Activated CD4-positive, alpha-beta T cell treated with anti-CD3 and anti-CD28 coated beads, Interleukin-2, amount 10 ng/mL, durations not matched to agents 7 days and 5 days (primary cell): ENCODE measurements around the gene ANXA4. TPM values are rescaled to one million over a fixed set of nuclear protein-coding genes. Genes with fewer than 3 reads are reported as not detected.
"Not testable (repeated sequence)": the region's sequence is repeated elsewhere in the genome, so short reads cannot be mapped to it uniquely, and the experiment has no call there.

ENCODE experiments used
- CTCF ChIA-PET: fragments of 350-600 bp; sonication (Branson Sonifier 250); formaldehyde crosslinking; loops from one replicate; lab custom pipeline; 2021; ENCODE audit warnings: antibody characterized with exemption; lab: Charles Lee
- POLR2A ChIA-PET: fragments of 350-600 bp; sonication (Branson Sonifier 250); formaldehyde crosslinking; loops from one replicate; lab custom pipeline; 2021; ENCODE audit warnings: antibody characterized with exemption; lab: Charles Lee
- DNase-seq: peaks from one replicate; pipeline ENCODE4 v3.0.0-alpha.2; 2020
- H3K27ac Mint-ChIP-seq: one replicate; pipeline ENCODE4 v1.8.0; 2021; ENCODE audit warnings: mild to moderate bottlenecking, moderate library complexity, mixed read lengths
- H3K27me3 Mint-ChIP-seq: one replicate; pipeline ENCODE4 v1.8.0; 2021; ENCODE audit warnings: mixed read lengths
- H3K36me3 Mint-ChIP-seq: one replicate; pipeline ENCODE4 v1.8.0; 2021; ENCODE audit warnings: low read depth, mixed read lengths
- H3K4me1 Mint-ChIP-seq: one replicate; pipeline ENCODE4 v1.8.0; 2021; ENCODE audit warnings: mixed read lengths
- H3K4me3 Mint-ChIP-seq: one replicate; pipeline ENCODE4 v1.8.0; 2021; ENCODE audit warnings: mild to moderate bottlenecking, moderate library complexity, mixed read lengths
- H3K9me3 Mint-ChIP-seq: one replicate; pipeline ENCODE4 v1.8.0; 2021; ENCODE audit warnings: mixed read lengths
- total RNA-seq, 2 experiments: library from RNA; stranded (reverse); gene quantifications; one replicate each; pipeline ENCODE4 v1.2.3, GENCODE V29; 2021

Gene ANXA4
- total RNA-seq, 2 experiments from 2014 or later, result 70.6 to 75.9 TPM

DNA sequence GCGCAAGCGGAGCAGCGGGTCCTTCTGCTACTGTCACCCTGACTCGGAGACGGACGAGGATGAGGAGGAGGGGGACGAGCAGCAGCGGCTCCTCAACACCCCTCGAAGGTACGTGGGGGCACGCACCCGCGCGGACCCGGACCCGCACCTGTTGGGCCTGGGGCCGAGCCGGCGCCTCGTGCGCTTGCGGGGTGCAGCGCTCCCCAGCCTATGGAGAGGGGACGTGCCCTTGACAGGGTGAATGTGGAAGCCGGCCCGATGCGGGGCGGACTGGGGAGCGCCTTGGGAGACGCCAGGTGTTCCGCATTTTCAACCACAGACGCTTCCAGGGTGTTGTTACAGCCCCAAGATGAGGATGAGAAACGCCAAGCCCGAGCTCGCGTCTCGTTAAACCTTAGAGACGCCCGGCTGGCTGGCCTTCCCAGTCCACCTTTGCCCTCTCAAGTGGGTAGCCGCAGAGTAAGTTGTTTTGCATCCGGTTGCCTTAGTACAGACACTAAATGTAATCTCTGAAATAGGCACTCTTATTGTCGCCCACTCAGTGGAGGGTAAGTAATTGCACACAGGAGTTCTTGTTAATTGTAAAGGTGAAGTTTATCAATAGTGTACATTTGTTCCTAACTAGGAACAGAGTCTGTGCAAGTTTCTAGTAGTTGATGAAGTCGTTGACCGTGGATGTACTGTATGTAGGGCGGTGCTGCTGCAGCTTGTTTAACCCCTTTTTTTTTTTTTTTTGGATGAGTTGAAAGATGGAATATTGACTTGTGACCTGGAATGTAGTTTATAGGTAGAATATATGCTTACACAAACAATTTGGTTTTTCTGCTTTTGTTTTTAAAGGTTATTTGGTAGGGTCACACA, 88.3 kb downstream of the ANXA4 start:
- peak overlapping the region; percentile 90 for H3K4me3 Mint-ChIP-seq
- peaks cover 65% of the 10 kb centered on the region for H3K4me1 Mint-ChIP-seq
- DNase-seq, result peak; percentile 64
- no peaks in the 10 kb centered on the region for H3K27me3 Mint-ChIP-seq
- H3K27ac Mint-ChIP-seq, result peak overlapping the region; percentile 97
- H3K36me3 Mint-ChIP-seq, result peaks cover 33% of the 10 kb centered on the region
- H3K9me3 Mint-ChIP-seq, result no peaks in the 10 kb centered on the region
- POLR2A ChIA-PET, result no interaction called here
- CTCF ChIA-PET, result interaction anchor here (0.9 to 1.1 kb wide), 2 partner anchors 14 to 106 kb away, joined by 3 read pairs; no protein-coding TSS in a partner anchor

DNA sequence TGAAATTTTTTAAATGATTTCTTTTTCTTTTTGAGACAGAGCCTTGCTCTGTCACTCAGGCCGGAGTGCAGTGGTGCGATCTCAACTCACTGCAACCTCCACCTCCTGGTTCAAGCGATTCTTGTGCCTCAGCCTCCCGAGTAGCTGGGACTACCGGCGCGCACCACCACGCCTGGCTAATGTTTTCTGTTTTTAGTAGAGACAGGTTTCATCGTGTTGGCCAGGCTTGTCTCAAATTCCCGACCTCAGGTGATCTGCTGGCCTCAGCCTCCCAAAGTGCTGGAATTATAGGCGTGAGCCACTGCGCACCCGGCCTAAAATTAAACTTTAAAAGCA, 88.9 kb downstream of the ANXA4 start:
- H3K36me3 Mint-ChIP-seq, result peaks cover 34% of the 10 kb centered on the region
- H3K9me3 Mint-ChIP-seq, H3K27me3 Mint-ChIP-seq, POLR2A ChIA-PET, DNase-seq: not testable (repeated sequence)
- H3K4me3 Mint-ChIP-seq, result peak overlapping the region; percentile 90
- peaks cover 71% of the 10 kb centered on the region for H3K4me1 Mint-ChIP-seq
- H3K27ac Mint-ChIP-seq, result peak overlapping the region; percentile 90
- CTCF ChIA-PET, result interaction anchor here (1.1 kb wide), 1 partner anchor 14 kb away, joined by 3 read pairs; no protein-coding TSS in a partner anchor

DNA sequence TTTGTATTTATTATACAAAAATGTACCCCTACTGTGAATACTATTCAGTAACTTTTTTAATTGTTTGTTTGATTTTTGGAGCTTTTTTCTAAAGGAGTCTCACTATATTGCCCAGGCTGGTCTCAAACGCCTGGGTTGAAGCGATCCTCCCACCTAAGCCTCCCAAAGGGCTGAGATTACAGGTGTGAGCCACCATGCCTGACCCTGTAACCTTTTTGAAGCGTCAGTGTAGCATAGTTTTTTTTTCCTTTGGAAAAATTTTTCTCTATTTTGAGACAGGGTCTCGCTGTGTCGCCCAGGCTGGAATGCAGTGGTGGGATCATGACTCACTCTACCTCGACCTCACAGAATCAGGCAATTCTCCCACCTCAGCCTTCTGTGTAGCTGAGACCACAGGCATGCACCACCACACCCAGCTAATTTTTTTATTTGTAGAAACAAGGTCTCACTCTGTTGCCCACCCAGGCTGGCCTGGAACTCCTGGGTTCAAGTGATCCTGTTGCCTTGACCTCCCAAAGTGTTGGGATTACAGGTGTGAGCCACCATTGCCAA, 89.5 kb downstream of the ANXA4 start:
- POLR2A ChIA-PET, result no interaction called here
- H3K36me3 Mint-ChIP-seq, result peaks cover 38% of the 10 kb centered on the region
- peak overlapping the region; percentile 90 for H3K4me3 Mint-ChIP-seq
- H3K27me3 Mint-ChIP-seq, result no peaks in the 10 kb centered on the region
- H3K4me1 Mint-ChIP-seq, result peaks cover 77% of the 10 kb centered on the region
- CTCF ChIA-PET, result interaction anchor here (1.1 to 1.2 kb wide), 2 partner anchors 15 to 29 kb away, joined by 3 read pairs; no protein-coding TSS in a partner anchor
- no peak for DNase-seq
- H3K9me3 Mint-ChIP-seq, result no peaks in the 10 kb centered on the region
- H3K27ac Mint-ChIP-seq, result no peak overlapping the region

DNA sequence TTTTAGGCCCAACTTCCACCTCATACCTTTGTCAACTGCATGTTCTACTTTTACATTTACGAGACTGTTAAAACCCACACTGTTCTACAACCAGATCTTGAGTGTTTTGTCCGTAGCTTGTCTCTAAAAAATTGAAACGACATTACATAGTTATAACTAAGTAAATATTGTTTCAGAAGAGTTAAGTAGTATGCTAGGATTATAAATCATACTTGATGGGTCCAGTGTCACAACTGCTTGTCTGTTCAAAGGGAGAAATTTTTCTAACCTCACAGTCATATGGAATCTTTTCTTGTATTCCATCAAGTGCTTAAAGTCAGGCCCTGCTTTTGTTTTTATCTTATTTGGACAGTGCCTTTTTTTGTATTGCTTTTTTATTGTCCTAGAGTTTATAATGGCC, 91.8 kb downstream of the ANXA4 start:
- POLR2A ChIA-PET, result no interaction called here
- DNase-seq, result no peak
- H3K27ac Mint-ChIP-seq, result no peak overlapping the region
- no peaks in the 10 kb centered on the region for H3K27me3 Mint-ChIP-seq
- no peaks in the 10 kb centered on the region for H3K9me3 Mint-ChIP-seq
- peaks cover 43% of the 10 kb centered on the region for H3K36me3 Mint-ChIP-seq
- CTCF ChIA-PET, result interaction anchor here (0.8 to 1.8 kb wide), 2 partner anchors 21 to 109 kb away, joined by 3 to 5 read pairs; no protein-coding TSS in a partner anchor
- no peak overlapping the region for H3K4me3 Mint-ChIP-seq
- H3K4me1 Mint-ChIP-seq, result peaks cover 61% of the 10 kb centered on the region

DNA sequence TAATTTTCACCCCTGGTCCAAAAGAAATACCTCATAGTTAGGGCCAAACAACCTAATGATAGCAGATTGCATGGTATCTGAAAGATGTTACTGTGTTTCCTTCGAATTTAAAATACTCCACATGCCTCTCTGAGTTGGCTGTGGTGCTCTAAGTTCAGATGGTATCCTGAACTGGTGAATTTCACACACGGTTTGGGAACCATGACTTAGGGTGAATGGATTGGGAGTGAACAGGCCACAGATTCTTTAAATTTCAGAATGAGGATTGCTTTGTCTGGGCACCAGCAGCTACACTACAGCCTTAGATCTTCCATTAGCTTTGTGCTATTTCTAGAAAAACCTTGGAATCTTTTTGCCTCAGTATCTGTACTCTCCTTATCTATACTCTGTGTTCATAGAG, 93.7 kb downstream of the ANXA4 start:
- Mint-ChIP-seq H3K36me3 (peaks cover 50% of the 10 kb centered on the region), H3K4me1 (peaks cover 57% of the 10 kb centered on the region), H3K27ac (no peak overlapping the region), H3K9me3 (no peaks in the 10 kb centered on the region), H3K27me3 (no peaks in the 10 kb centered on the region), H3K4me3 (no peak overlapping the region)
- POLR2A ChIA-PET, result no interaction called here
- DNase-seq, result no peak
- CTCF ChIA-PET, result no interaction called here

DNA sequence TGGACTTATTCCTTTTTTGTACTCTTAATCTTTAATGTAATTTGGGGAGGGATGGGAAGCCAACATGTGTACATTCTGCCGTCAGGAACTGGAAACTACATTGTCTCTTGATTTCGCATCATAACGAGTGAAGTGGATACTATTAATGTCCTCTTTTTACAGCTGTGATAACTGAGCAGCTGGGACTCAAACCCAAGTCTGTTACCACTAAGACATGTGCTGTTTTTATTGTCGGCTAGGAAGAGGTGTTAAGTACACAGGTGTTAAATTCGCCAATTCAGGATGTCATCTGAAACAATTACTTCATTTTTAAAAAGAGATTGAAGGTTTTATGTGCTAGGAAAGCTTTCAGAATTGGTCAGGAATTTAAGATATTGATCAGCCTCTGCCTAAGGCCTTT, 94.4 kb downstream of the ANXA4 start:
- Mint-ChIP-seq H3K9me3 (no peaks in the 10 kb centered on the region), H3K27me3 (no peaks in the 10 kb centered on the region), H3K36me3 (peaks cover 49% of the 10 kb centered on the region), H3K4me1 (peaks cover 51% of the 10 kb centered on the region), H3K27ac (no peak overlapping the region), H3K4me3 (no peak overlapping the region)
- ChIA-PET POLR2A (no interaction called here), CTCF (no interaction called here)
- no peak for DNase-seq

DNA sequence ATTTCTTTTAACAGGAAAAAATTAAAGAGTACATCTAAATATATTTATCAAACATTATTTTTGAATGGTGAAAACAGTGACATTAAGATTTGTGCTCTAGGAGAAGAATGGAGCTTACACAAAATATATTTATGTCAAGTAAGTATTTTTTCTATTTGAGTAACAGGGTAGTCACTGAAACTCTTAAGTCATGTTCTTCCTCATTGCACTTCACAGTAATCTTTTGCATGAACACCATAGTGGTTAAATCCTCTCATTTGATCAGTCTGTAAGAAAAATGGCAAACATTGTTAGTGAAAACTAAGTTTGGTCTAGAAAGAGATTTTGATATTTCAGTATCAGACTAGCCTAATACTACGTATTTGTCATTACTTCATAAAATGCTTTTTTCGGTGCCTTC, 95.6 kb downstream of the ANXA4 start:
- CTCF ChIA-PET, result no interaction called here
- DNase-seq, result no peak
- no peak overlapping the region for H3K27ac Mint-ChIP-seq

DNA sequence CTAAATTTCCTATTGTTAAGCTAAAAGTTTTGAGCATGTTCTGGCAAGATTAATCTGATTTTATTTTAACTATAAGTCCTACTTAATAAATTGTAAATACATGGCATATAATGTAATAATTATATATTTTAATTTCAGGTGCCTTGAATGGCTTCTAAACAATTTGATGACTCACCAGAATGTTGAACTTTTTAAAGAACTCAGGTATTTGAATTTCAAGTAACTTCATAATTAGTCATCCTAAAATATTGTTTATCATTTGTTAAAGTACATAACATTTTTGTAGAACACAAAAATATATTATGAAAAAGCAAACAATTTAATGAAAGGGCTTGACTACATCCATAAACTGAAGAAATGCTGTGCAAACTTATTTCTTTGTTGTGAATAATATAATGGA, 102.1 kb downstream of the ANXA4 start:
- CTCF ChIA-PET, result no interaction called here
- H3K9me3 Mint-ChIP-seq, result no peaks in the 10 kb centered on the region
- POLR2A ChIA-PET, result no interaction called here

More for the DNA sequence above, 95.6 kb downstream of the ANXA4 start:
- POLR2A ChIA-PET, result interaction anchor here (0.7 kb wide), 1 partner anchor 154 kb away, joined by 3 read pairs; no protein-coding TSS in a partner anchor
- Mint-ChIP-seq H3K4me3 (no peak overlapping the region), H3K9me3 (no peaks in the 10 kb centered on the region), H3K27me3 (no peaks in the 10 kb centered on the region), H3K4me1 (peaks cover 40% of the 10 kb centered on the region), H3K36me3 (peaks cover 48% of the 10 kb centered on the region)

DNA sequence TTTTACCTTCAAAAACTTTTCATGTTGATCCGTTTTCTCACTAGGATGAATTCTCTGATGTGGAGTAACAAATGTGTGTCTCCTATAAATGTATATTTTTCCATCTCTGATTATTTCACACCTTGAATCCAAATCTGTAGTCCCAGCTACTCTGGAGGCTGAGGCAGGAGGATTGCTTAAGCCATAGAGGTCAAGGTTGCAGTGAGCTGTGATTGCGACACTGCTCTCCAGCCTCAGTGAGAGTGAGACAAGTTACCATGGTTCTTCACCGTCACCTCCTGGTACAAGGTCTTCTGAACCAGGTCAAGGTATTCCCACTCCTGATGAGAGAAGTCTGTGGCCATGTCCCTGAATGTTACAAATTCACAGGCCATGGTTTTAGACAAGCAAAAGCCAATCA, 102.6 kb downstream of the ANXA4 start:
- no peak for DNase-seq
- POLR2A ChIA-PET, result no interaction called here
- Mint-ChIP-seq H3K4me1 (no peaks in the 10 kb centered on the region), H3K4me3 (no peak overlapping the region), H3K27ac (no peak overlapping the region), H3K9me3 (no peaks in the 10 kb centered on the region), H3K36me3 (peaks cover 39% of the 10 kb centered on the region), H3K27me3 (no peaks in the 10 kb centered on the region)
- CTCF ChIA-PET, result no interaction called here

More for the DNA sequence above, 102.1 kb downstream of the ANXA4 start:
- no peaks in the 10 kb centered on the region for H3K4me1 Mint-ChIP-seq
- H3K36me3 Mint-ChIP-seq, result peaks cover 44% of the 10 kb centered on the region
- H3K4me3 Mint-ChIP-seq, result no peak overlapping the region
- no peaks in the 10 kb centered on the region for H3K27me3 Mint-ChIP-seq
- no peak for DNase-seq
- no peak overlapping the region for H3K27ac Mint-ChIP-seq

DNA sequence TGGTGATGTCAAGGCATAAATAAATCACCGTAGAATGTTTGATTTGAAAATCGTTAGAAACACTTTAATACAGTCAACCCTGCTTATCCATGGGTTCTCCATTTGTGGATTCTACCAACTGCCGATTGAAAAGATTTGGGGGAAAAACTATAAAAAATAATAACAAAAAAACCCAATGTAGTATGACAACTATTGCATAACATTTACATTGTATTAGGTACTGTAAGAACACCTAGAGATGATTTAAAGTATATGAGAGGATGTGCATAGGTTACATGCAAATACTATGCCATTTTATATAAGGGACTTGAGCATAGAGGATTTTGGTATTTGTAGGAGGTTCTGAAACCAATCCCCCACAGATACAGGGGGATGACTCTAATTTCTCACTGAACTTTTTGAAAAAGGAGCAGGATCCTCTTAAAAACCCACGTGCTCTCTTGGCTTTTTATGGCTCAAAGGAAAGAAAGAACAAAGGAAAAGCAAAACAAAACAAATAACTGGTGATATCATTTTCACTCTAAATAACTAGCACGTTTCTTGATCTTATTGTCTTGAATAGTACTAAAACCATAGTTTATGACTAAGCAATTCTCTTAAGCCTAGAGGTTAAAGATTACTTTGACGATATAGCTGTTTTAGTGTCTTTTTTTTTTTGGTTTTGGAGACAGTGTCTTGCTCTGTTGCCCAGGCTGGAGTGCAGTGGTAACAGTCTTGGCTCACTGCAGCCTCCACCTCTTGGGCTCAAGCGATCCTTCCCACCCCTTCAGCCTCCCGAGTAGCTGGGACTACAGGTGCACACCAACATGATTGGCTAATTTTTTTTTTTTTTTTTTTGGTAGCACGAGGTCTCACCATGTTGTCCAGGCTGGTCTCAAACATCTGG, 104.5 kb downstream of the ANXA4 start:
- Mint-ChIP-seq H3K27ac (no peak overlapping the region), H3K27me3 (no peaks in the 10 kb centered on the region), H3K4me3 (no peak overlapping the region), H3K36me3 (peaks cover 39% of the 10 kb centered on the region), H3K4me1 (no peaks in the 10 kb centered on the region), H3K9me3 (no peaks in the 10 kb centered on the region)
- DNase-seq, result no peak
- POLR2A ChIA-PET, result no interaction called here
- CTCF ChIA-PET, result interaction anchor here (0.6 kb wide), 1 partner anchor 12 kb away, joined by 3 read pairs; no protein-coding TSS in a partner anchor

DNA sequence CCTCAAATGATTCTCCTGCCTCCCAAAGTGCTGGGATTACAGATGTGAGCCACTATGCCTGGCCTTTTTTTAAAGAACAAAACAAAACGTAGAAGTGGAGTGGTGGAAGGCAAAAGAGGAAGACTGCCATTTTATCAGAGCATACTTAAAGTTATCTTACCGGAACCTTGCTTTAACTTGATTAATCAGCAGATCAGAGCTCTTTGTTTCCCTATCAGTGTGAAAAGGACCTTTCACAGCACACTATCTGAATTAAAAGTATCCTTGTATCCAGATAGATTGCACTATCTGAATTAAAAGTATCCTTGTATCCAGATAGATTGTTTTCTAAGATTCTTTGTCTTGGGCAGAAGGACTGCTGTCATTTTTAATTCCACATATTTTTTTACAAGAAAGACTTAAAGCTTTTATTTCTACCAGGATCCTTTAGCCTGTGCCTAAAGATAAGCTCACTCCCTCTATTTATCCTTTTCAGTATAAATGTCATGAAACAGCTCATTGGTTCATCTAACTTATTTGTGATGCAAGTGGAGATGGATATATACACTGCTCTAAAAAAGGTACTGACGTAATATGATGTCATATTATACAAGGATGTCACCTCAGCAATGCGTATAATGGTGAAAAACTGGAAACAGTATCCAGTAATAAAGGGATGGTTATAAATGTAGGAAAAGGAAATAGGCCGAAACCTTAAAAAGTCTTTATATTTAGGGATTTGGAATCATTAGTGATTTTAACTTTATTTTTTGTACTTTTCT, 105.3 kb downstream of the ANXA4 start:
- H3K27ac Mint-ChIP-seq, result no peak overlapping the region
- CTCF ChIA-PET, result interaction anchor here (0.6 kb wide), 1 partner anchor 12 kb away, joined by 3 read pairs; no protein-coding TSS in a partner anchor
- no peak for DNase-seq
- H3K4me1 Mint-ChIP-seq, result no peaks in the 10 kb centered on the region
- H3K4me3 Mint-ChIP-seq, result no peak overlapping the region
- H3K27me3 Mint-ChIP-seq, result no peaks in the 10 kb centered on the region
- POLR2A ChIA-PET, result no interaction called here
- peaks cover 36% of the 10 kb centered on the region for H3K36me3 Mint-ChIP-seq
- no peaks in the 10 kb centered on the region for H3K9me3 Mint-ChIP-seq

DNA sequence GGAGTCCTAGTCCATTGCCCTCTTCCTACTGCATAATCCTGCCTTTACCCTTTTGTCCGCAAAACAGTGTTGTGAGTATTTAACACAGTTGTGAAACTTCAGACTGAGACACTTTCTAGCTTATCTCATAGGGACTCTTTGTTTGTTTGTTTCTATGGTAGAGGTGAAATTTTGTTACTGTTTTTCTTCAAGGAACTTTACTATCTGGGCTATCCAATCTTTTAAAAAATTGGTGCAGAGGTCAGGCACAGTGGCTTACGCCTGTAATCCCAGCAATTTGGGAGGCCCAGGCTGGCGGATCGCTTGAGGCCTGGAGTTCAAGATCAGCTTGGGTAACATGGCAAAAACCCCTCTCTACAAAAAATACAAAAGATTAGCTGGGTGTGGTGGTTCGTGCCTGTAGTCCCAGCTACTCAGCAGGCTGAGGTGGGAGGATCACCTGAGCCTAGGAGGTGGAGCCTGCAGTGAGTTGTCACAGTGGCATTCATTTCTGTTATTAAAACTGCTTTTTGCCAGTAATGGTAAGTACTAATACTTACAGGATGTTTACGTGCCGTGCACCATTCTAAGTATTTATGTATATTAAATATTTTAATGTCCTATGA, 106.4 kb downstream of the ANXA4 start:
- DNase-seq, result no peak
- POLR2A ChIA-PET, result no interaction called here
- Mint-ChIP-seq H3K27me3 (no peaks in the 10 kb centered on the region), H3K36me3 (peaks cover 36% of the 10 kb centered on the region), H3K27ac (no peak overlapping the region), H3K4me1 (no peaks in the 10 kb centered on the region), H3K4me3 (no peak overlapping the region), H3K9me3 (no peaks in the 10 kb centered on the region)
- CTCF ChIA-PET, result no interaction called here
